22Rv1 (cell line): ENCODE data around the gene RNGTT.

Source experiments
- CTCF ChIP-seq: fragments of 450-650 bp; IDR thresholded peaks from 2 replicates; pipeline ENCODE4 v1.5.1; 2017; ENCODE audit warnings: mild to moderate bottlenecking
- ZFX ChIP-seq: fragments of 450-650 bp; IDR thresholded peaks from 2 replicates; pipeline ENCODE4 v1.6.1; 2017; ENCODE audit warnings: antibody characterized with exemption, borderline replicate concordance

- TF ChIP-seq CTCF (no peak), ZFX (no peak)
These were observed 307.8 kb downstream of the RNGTT start for GRCh38 chr6:88655586-88655985.
